Measurements from ENCODE around the gene NKX1-1. TPM values are rescaled to one million over a fixed set of nuclear protein-coding genes. Genes with fewer than 3 reads are reported as not detected.
A peak's percentile ranks its signal among the peaks of the same experiment; 100 is the strongest.
"Not testable (repeated sequence)": the region's sequence is repeated elsewhere in the genome, so short reads cannot be mapped to it uniquely, and the experiment has no call there.

The NKX1-1 gene
- total and polyA plus RNA-seq, 12 donors, result not detected

- Histone ChIP-seq H3K27me3 (peaks cover 34% of the 10 kb centered on the region), H3K4me3 (no peak overlapping the region), H3K27ac (no peak overlapping the region), H3K9me3 (replicated peaks in 1 of 3) (no peaks in the 10 kb centered on the region), H3K36me3 (replicated peaks in 1 of 2) (peaks cover 0 to 4% of the 10 kb centered on the region in 2 donors), H3K4me1 (replicated peaks in 1 of 2) (no peaks in the 10 kb centered on the region)
- peak in 2 of 7 donors; percentile 1 to 8 for DNase-seq
- TF ChIP-seq POLR2A (IDR thresholded peaks at IDR 0.05) (no peak), CTCF (IDR thresholded peaks at IDR 0.05) (no peak)
- 87 to 94% (median 93%) methylated on average over 18 to 22 of the region's 22 CpGs for WGBS, 4 donors
- intact Hi-C loops (cut with DNase I), result loop anchor here in 1 of 2 donors (10.0 kb wide), 1 partner anchor 406 kb away; no protein-coding TSS in a partner anchor
These were observed 7.3 kb downstream of the NKX1-1 start for GRCh38 chr4:1398681-1399507.

GRCh38 chr4:1396806-1397455 is 9.3 kb downstream of the NKX1-1 start:
- TF ChIP-seq POLR2A (IDR thresholded peaks at IDR 0.05) (no peak), CTCF (IDR thresholded peaks at IDR 0.05) (no peak)
- H3K4me1 ChIP-seq (replicated peaks in 1 of 2), result no peaks in the 10 kb centered on the region
- H3K4me3 ChIP-seq, result no peak overlapping the region
- peaks cover 0 to 5% of the 10 kb centered on the region in 2 donors for H3K36me3 ChIP-seq (replicated peaks in 1 of 2)
- no peaks in the 10 kb centered on the region for H3K9me3 ChIP-seq (replicated peaks in 1 of 3)
- no peak overlapping the region for H3K27ac ChIP-seq
- DNase-seq, result peak in 1 of 7 donors; percentile 11
- WGBS, 4 donors, result 86 to 100% (median 92%) methylated on average over 4 to 11 of the region's 11 CpGs
- intact Hi-C loops (cut with DNase I), result loop anchor here in 1 of 2 donors (10.0 kb wide), 1 partner anchor 408 kb away; no protein-coding TSS in a partner anchor
- peaks cover 14% of the 10 kb centered on the region for H3K27me3 ChIP-seq

DNA sequence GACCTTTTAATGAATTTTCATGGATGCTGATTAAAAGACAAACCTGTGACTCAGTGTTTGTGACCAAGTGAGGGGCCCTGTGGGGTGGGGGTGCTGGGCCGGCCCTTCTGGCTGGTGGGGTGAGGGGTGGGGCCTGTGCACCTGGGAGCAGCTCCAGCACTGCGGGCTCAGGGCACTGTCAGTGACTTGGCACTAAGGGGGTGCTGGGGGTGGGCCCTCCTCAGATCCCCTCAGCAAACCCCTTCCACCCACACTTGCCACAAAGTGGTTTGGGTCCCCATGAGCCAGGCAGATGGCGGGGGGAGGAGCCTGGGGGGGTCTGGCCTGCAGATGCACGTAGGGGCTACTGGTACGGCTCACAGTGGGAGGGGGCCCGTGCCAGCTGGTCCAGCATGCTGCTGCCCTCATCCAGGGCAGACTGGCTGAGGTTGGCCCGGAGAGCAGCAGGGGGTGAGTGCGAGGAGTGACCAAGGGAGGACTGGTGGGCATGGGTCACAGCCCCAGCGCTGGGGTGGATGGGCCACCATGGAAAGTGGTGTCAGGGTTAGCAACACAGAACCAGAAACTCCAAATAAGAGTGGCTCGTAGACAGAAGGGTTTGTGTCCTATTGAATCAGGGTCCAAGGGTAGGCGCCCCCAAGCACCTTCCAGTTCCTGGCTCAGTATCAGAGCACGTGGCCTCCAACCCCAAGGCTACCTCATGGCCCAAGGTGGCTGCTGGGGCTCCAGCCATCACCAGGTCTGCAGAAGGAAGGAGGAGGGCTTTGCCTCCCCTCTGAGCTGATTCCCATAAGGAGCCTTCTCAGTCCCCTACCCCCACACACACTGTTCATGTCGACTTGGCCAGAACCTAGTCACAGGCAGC is 10.1 kb downstream of the NKX1-1 start:
- peaks cover 7% of the 10 kb centered on the region for H3K27me3 ChIP-seq
- no peak overlapping the region for H3K27ac ChIP-seq
- DNase-seq, result peak in 1 of 7 donors; percentile 8
- TF ChIP-seq CTCF (IDR thresholded peaks at IDR 0.05) (no peak), POLR2A (IDR thresholded peaks at IDR 0.05) (no peak)
- H3K9me3 ChIP-seq (replicated peaks in 1 of 3), result no peaks in the 10 kb centered on the region
- H3K4me1 ChIP-seq (replicated peaks in 1 of 2), result no peaks in the 10 kb centered on the region
- no peak overlapping the region for H3K4me3 ChIP-seq
- WGBS, 4 donors, result 88 to 100% (median 92%) methylated on average over 6 to 13 of the region's 13 CpGs
- intact Hi-C loops (cut with DNase I), result loop anchor here in 1 of 2 donors (10.0 kb wide), 1 partner anchor 409 kb away; no protein-coding TSS in a partner anchor
- H3K36me3 ChIP-seq (replicated peaks in 1 of 2), result peaks cover 0 to 5% of the 10 kb centered on the region in 2 donors

DNA sequence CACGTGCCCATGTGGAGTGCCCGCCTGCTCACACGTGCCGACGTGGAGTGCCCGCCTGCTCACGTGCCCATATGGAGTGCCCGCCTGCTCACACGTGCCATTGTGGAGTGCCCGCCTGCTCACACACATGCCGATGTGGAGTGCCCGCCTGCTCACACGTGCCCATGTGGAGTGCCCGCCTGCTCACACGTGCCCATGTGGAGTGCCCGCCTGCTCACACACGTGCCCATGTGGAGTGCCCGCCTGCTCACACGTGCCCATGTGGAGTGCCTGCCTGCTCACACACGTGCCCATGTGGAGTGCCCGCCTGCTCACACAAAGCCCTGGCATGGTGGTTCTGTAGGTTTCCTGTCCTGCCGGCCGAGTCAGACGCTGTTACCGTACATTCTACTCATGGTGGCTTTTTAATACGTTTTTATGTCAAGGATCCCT is 10.8 kb downstream of the NKX1-1 start:
- intact Hi-C loops (cut with DNase I), result loop anchor here in 1 of 2 donors (10.0 kb wide), 1 partner anchor 409 kb away; no protein-coding TSS in a partner anchor
- not testable (repeated sequence) for H3K4me3 ChIP-seq; H3K27me3 ChIP-seq; H3K36me3 ChIP-seq (replicated peaks in 1 of 2); H3K27ac ChIP-seq; H3K4me1 ChIP-seq (replicated peaks in 1 of 2); H3K9me3 ChIP-seq (replicated peaks in 1 of 3); DNase-seq
- 92 to 99% (median 96%) methylated on average over 7 to 26 of the region's 26 CpGs for WGBS, 4 donors

DNA sequence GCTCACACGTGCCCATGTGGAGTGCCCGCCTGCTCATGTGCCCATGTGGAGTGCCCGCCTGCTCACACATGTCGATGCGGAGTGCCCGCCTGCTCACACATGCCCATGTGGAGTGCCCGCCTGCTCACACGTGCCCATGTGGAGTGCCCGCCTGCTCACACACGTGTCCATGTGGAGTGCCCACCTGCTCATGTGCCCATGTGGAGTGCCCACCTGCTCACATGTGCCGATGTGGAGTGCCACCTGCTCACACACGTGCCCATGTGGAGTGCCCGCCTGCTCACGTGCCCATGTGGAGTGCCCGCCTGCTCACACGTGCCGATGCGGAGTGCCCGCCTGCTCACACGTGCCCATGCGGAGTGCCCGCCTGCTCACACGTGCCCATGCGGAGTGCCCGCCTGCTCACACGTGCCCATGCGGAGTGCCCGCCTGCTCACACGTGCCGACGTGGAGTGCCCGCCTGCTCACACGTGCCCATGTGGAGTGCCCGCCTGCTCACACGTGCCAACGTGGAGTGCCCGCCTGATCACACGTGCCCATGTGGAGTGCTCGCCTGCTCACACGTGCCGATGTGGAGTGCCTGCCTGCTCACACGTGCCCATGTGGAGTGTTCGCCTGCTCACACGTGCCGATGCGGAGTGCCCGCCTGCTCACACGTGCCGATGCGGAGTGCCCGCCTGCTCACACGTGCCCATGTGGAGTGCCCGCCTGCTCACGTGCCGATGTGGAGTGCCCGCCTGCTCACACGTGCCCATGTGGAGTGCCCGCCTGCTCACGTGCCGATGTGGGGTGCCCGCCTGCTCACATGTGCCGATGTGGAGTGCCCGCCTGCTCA is 11.5 kb downstream of the NKX1-1 start:
- intact Hi-C loops (cut with DNase I), result loop anchor here in 1 of 2 donors (10.0 kb wide), 1 partner anchor 410 kb away; no protein-coding TSS in a partner anchor
- not testable (repeated sequence) for H3K27me3 ChIP-seq; H3K4me1 ChIP-seq (replicated peaks in 1 of 2); H3K4me3 ChIP-seq; DNase-seq; H3K9me3 ChIP-seq (replicated peaks in 1 of 3); H3K36me3 ChIP-seq (replicated peaks in 1 of 2); H3K27ac ChIP-seq
- WGBS, 4 donors, result 90 to 97% (median 94%) methylated on average over 7 to 63 of the region's 63 CpGs
